Measurements from ENCODE around the gene SDC1.

Gene SDC1

GRCh38 chr2:20229322-20230113 lies 4.6 kb upstream of the SDC1 start:
- DNase-seq (ENCODE audit: low read depth in 2 of 2) = no peak

GRCh38 chr2:20227894-20228505 lies 3.1 kb upstream of the SDC1 start:
- DNase-seq (ENCODE audit: low read depth in 2 of 2) = no peak

DNA sequence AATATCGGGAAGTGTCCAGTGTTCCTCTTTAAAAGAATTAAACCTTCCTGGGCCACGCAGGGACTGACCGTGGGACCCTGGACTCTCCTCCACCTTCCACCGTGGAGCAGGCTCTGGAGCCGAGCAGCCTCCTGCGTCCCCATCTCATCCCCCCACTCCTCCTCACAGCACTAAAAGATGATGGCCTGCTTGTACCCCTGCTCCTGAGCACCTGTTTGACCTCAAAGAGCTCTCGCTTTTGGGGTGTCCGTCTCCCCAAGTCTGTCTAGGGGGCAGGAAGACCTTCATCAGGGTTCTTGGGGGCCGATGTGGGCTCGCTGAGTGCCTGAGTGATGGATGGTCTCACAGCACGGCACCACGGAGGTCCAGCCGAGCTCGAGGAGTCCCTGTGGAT lies 1.2 kb upstream of the SDC1 start:
- DNase-seq (ENCODE audit: low read depth in 2 of 2) = no peak

DNA sequence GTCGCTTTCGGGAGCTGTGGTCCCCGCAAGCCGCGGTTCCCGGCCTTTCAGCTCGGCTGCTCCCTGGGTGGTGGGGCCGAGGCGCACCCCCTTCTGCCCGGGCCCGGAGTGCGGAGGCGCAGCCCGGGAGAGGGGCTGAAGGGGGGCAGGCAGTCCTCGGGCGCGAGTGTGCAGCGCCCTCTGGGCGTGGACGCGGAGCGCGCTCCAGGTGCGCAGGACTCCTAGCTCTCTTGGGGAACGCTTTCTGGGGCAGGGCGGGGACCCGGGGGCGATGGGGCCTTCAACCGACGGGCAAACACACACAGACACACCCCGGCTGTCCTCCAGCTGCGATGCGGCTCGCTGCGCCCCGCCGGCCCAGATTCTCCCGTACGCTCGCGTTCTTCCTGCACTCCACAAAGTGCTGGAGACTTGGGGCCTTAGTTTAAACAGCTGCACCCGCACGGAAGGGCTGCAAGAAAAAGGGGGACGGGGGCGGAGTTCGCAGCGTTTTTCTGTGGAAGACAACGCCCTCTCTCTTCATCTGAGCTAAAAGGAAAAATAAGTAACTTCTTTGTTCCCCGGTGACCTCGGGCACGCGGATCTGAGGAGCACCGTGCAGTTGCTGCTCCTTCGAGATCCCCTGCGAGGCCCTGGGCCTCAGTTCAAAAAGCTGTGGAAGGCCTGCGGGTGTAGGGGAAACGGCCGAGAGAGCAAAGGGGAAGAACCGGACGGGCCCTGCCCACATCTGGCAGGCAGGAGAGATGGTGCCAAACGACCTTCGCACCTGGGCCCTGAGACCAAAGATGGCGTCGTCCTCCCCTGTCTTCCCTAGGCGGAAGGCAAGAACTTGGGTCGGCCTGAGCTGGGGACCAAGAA lies 593 bp upstream of the SDC1 start:
- no peak for DNase-seq (ENCODE audit: low read depth in 2 of 2)

- no peak for DNase-seq (ENCODE audit: low read depth in 2 of 2)
Measured at GRCh38 chr2:20224164-20224715, 690 bp downstream of the SDC1 start.

GRCh38 chr2:20223407-20224163 lies 1.3 kb downstream of the SDC1 start:
- DNase-seq (ENCODE audit: low read depth in 2 of 2) = no peak

DNA sequence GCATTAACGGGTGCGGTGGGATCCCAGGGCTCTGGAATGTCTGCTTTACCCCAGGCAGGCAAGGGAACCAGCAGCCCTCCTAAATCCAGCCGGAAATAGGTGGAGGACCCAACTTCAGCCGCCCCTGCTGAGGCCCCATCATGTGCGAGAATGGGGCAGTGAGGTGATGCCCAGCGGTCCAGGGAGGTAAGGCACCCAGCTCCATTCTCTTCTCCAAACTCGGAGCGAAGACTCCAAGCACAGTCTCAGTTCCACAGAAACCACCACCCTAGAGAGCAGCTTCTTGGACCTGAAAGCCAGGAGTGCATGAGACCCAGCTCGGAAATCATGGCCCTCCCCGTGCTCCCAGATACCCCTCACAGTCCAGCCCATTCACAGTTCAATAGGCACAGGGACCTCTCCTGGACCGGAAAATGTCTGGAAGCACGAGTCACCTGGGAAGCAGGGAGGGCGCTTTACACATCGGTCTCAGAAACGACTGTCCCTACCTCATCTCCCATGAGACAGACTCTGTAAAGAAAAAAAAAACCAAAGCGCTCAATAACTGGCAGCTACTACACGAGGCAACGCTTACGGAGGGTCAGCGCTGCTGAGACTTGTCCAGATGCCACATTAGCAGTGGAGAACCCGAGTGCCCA lies 2.0 kb downstream of the SDC1 start:
- DNase-seq (ENCODE audit: low read depth in 2 of 2) = no peak

DNA sequence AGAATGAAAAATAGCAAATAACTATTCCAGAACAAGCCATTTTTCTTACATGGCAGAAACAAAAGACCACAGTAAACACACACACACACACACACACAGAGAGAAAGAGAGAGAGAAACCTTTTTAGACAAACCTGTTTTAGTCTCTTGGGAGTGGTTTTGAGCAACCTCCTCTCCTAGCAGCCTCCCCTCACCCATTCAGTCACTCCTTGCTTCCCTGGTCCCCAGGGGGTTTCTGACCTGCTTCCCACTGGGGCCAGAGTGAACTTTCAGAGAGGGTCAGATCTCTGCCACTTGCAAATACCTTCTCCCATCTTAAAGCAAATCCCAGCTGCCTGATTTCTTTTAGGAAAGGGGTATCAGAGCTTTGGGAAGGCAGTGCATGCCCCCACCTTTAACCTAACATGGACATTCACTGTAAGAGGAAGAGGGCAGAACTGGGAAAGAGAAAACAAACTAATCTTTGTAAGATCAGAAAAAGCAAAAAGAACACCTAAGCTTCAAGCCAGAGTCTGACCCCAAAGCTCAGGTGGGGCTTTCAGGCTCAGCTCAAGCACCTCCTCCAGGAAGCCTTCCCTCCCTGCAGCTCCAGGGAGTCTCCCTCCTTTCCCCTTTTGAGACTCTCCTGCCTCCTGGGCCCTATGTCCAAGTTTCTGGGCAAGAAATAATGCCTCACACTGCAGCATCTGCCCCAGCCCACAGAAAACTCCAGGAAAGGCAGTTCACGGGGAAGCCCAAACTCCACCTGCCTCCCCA lies 2.7 kb downstream of the SDC1 start:
- DNase-seq (ENCODE audit: low read depth in 2 of 2) = no peak

DNA sequence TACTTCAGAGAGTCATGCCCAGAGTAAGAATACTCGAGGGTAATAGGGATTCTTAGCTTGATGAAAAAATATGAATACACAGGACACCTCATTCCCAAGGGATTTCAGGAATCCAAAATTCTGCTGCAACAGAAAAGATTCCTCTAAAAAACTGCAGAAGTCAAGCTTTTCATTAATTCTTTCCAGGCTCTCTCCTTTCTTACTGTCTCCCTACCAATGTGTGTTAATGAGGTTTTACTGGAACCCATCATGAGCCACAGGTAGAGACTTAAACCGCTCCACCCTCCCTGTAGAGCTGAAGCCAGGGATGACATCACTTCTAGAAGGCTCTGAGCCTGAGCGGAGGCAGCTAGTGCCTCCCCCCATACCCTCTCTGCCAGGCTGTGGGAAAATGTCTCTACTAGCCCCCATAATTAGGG lies 3.4 kb downstream of the SDC1 start:
- DNase-seq (ENCODE audit: low read depth in 2 of 2) = no peak

DNA sequence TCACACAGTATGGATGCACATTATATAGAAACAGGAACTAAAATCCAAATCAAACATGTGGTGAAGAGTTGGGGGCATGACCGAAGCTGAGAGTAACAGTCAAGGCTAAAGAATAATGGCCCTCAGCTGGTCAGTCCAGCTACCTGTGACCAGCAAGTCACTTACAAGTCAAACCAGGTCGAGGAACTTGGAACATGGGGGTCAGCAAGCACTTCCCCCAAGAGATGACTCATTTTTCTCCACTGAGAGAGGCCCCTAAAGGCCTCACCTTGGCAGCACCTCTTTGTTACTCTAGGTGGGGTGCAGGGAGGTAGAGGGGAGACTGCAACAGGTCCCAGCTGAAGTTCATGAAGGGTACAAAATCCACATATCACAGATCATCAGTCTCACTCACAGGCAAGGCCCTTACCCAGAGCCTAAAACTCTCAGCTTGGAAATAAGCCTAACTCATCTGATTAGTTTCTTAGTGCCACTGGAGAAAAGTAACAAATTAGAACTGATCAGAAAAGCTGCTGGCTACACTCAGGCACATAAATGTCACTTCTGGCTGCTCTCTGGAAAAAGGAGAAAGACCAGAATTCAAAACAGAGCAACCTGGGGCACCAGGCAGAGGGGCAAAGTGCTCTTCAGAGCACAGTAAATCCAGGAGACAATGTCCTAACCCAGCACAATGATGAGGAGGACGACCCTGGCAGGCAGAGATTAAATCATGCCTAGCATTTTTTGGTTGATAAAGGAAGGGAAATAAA lies 4.0 kb downstream of the SDC1 start:
- no peak for DNase-seq (ENCODE audit: low read depth in 2 of 2)

- no peak for DNase-seq (ENCODE audit: low read depth in 2 of 2)
Measured at GRCh38 chr2:20219763-20220380, 5.1 kb downstream of the SDC1 start.

GRCh38 chr2:20218331-20219320 lies 6.3 kb downstream of the SDC1 start:
- DNase-seq (ENCODE audit: low read depth in 2 of 2) = no peak

- no peak for DNase-seq (ENCODE audit: low read depth in 2 of 2)
Measured at GRCh38 chr2:20217041-20217970, 7.6 kb downstream of the SDC1 start.

DNA sequence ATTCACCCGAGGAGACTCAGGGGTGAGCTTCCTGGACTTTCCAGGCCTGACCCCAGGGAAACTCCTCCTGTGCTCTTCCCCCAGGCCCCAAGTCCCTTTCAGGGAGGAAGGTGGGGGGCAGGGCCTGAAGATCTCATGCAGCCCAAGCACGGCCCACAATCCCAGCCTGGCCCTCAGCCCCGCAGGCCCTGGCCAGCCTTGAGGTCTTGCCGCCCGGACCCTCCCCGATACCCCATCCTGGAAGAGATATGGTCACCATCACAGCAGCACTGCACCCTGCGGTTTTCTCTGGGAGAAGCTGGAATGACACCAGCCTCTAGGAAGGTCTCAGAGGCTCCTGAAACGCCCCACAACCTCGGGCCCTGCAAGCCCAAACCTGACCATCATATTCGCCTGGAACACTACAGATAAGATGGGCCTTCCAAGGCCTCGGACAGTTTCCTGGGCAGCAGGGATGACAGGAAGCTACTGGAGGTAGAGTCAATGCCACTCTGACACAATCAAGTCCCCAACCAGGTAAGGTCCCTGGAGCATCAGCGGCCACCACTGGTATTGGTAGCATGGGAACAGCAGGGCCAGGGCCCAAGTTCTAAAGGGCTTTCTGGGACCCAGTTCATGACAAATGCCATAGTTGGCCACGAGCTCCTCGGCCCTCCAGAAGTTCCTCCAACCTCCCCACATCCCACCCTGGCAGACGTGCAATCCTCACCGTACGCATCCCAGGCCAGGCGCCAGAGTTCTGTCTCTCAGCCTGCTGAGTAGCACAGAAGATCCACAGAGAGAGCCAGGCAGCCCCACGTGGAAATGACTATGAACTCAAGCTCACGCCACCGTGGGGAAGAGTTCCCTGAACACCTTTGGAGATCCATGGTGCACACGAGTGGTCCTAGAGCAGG lies 8.6 kb downstream of the SDC1 start:
- no peak for DNase-seq (ENCODE audit: low read depth in 2 of 2)

DNA sequence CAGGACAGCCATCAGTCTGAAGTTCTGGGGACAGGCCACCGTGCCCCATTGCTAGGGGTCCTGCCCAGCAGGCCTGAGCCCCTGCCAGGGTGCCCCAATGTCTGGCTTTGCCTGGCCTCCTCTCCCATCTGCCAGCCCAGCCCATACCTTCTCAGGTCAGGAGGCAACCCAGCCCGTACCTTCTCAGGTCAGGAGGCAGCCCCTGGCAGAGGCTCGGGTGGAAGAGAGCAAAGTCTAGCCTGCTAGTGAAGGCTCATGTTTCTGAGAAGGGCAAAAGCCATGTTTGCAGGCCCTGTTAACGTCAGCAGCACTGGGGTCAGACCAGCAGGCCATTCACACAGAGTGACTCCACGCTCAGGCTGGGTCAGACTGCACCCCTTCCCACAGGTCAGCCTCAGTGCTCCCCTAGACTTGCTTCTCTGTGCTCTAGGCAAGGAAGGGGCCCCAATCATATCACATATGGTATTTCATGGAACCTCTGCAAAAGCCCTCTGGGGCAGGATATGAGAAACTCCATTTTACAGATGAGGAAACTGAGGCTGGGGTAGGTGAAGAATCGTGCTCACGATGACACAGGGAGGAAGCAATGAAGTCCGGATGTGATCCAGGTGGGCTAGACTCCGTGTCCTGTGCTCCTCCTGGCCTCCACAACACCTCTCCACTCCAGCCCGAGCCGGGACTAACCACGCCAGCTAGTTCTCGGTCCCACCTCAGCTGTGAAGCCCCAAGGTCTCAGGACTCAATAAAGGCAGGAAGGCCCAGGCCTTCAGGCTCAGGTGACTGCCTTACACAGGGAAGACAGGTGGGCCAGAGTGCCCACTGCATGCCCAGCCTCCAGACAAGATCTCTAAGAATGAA lies 9.5 kb downstream of the SDC1 start:
- DNase-seq (ENCODE audit: low read depth in 2 of 2) = no peak
